ENCODE results near the gene MRGPRX4. TPM values are rescaled to one million over a fixed set of nuclear protein-coding genes. Genes with fewer than 3 reads are reported as not detected.

The MRGPRX4 gene
- total RNA-seq, 1 donor from 2014 or later: not detected

GRCh38 chr11:18137186-18137800 is 35.3 kb upstream of the MRGPRX4 start:
- Histone ChIP-seq H3K36me3 (no peaks in the 10 kb centered on the region), H3K4me3 (no peak overlapping the region), H3K79me2 (ENCODE audit: low read depth) (no peaks in the 10 kb centered on the region), H3K9me3 (ENCODE audit: low read depth) (no peaks in the 10 kb centered on the region), H3K4me2 (no peak overlapping the region), H3K27me3 (no peaks in the 10 kb centered on the region), H3K27ac (no peak overlapping the region), H3K9ac (no peak overlapping the region), H3F3A (ENCODE audit: low read depth) (no peaks in the 10 kb centered on the region), H4K20me1 (ENCODE audit: low read depth) (no peaks in the 10 kb centered on the region), H2AFZ (replicated peaks) (no peak overlapping the region), H3K4me1 (no peaks in the 10 kb centered on the region)
- peaks cover 16% of the 10 kb centered on the region for H3K27me3 Mint-ChIP-seq (ENCODE audit: insufficient read depth, low read depth)
- TF ChIP-seq EZH2phosphoT487 (IDR thresholded peaks at IDR 0.05) (no peak), CTCF (IDR thresholded peaks at IDR 0.05) (no peak), EZH2 (IDR thresholded peaks at IDR 0.05) (no peak)
- H3K27ac Mint-ChIP-seq: no peak overlapping the region
- no peaks in the 10 kb centered on the region for H3K36me3 Mint-ChIP-seq
- DNase-seq (ENCODE audit: low spot score): no peak
- H3K4me1 Mint-ChIP-seq: no peaks in the 10 kb centered on the region
- peaks cover 2% of the 10 kb centered on the region for H3K9me3 Mint-ChIP-seq
- H3K4me3 Mint-ChIP-seq: no peak overlapping the region

- H3K36me3 ChIP-seq: no peaks in the 10 kb centered on the region
- no peaks in the 10 kb centered on the region for H3K9me3 ChIP-seq (ENCODE audit: low read depth)
- H3F3A ChIP-seq (ENCODE audit: low read depth): no peaks in the 10 kb centered on the region
- H3K27me3 ChIP-seq: no peaks in the 10 kb centered on the region
- H3K27ac ChIP-seq: no peak overlapping the region
- no peaks in the 10 kb centered on the region for H3K79me2 ChIP-seq (ENCODE audit: low read depth)
- no peak overlapping the region for H3K4me3 ChIP-seq
- no peaks in the 10 kb centered on the region for H3K4me1 ChIP-seq
- Mint-ChIP-seq H3K27ac (no peak overlapping the region), H3K9me3 (peaks cover 2% of the 10 kb centered on the region), H3K36me3 (no peaks in the 10 kb centered on the region), H3K4me3 (no peak overlapping the region), H3K27me3 (ENCODE audit: insufficient read depth, low read depth) (peaks cover 6% of the 10 kb centered on the region), H3K4me1 (no peaks in the 10 kb centered on the region)
- no peak overlapping the region for H2AFZ ChIP-seq (replicated peaks)
- H4K20me1 ChIP-seq (ENCODE audit: low read depth): no peaks in the 10 kb centered on the region
- no peak overlapping the region for H3K9ac ChIP-seq
- no peak for DNase-seq (ENCODE audit: low spot score)
- TF ChIP-seq EZH2 (IDR thresholded peaks at IDR 0.05): no peak
- no peak for TF ChIP-seq EZH2phosphoT487 (IDR thresholded peaks at IDR 0.05)
- TF ChIP-seq CTCF (IDR thresholded peaks at IDR 0.05): no peak
- H3K4me2 ChIP-seq: no peak overlapping the region
Measured at GRCh38 chr11:18140145-18140544, 32.5 kb upstream of the MRGPRX4 start.

GRCh38 chr11:18144243-18144642 is 28.4 kb upstream of the MRGPRX4 start:
- Histone ChIP-seq H3K4me3 (no peak overlapping the region), H4K20me1 (ENCODE audit: low read depth) (no peaks in the 10 kb centered on the region), H3K9me3 (ENCODE audit: low read depth) (no peaks in the 10 kb centered on the region), H3K36me3 (no peaks in the 10 kb centered on the region), H3K4me1 (no peaks in the 10 kb centered on the region), H3K9ac (no peak overlapping the region), H2AFZ (replicated peaks) (no peak overlapping the region), H3K4me2 (no peak overlapping the region), H3K27ac (no peak overlapping the region), H3K27me3 (no peaks in the 10 kb centered on the region), H3K79me2 (ENCODE audit: low read depth) (no peaks in the 10 kb centered on the region), H3F3A (ENCODE audit: low read depth) (no peaks in the 10 kb centered on the region)
- Mint-ChIP-seq H3K27me3 (ENCODE audit: insufficient read depth, low read depth) (peaks cover 3% of the 10 kb centered on the region), H3K4me1 (no peaks in the 10 kb centered on the region), H3K36me3 (no peaks in the 10 kb centered on the region), H3K4me3 (no peak overlapping the region), H3K27ac (no peak overlapping the region), H3K9me3 (no peaks in the 10 kb centered on the region)
- TF ChIP-seq EZH2 (IDR thresholded peaks at IDR 0.05) (no peak), CTCF (IDR thresholded peaks at IDR 0.05) (no peak), EZH2phosphoT487 (IDR thresholded peaks at IDR 0.05) (no peak)
- DNase-seq (ENCODE audit: low spot score): no peak

Data from neural progenitor cell (in vitro differentiated cells).